ENCODE results near the gene NECTIN1. TPM values are rescaled to one million over a fixed set of nuclear protein-coding genes. Genes with fewer than 3 reads are reported as not detected.

The NECTIN1 gene
- total RNA-seq, 4 donors from 2014 or later, result 11.6 to 23.6 (median 16.6) TPM

DNA sequence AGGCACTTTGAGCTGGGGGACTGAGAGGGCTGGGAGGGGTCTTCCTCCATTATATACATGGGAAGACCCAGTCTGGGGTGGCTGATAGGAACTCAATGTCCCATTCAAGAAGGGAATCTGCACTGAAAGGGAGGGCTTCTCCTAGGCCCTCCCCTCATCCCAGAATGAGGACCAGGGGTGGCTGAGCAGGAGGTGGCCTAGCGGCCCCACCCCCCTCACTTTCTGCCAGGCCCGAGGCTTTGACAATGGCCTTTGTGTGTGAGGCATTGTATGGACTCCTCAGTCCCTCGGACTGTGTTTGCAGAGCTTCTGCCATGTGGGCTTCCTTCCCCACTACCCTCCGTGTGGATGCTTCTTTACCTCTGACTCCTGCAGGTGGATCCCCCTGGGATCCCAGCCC lies 65.7 kb downstream of the NECTIN1 start:
- peaks cover 0 to 9% (median 0%) of the 10 kb centered on the region in 4 donors for H3K4me1 ChIP-seq
- H3K4me3 ChIP-seq, result no peak overlapping the region
- H3K27me3 ChIP-seq, result no peaks in the 10 kb centered on the region
- no peaks in the 10 kb centered on the region for H3K9me3 ChIP-seq
- DNase-seq, result no peak
- TF ChIP-seq POLR2A (IDR thresholded peaks at IDR 0.05), result no peak
- H3K27ac ChIP-seq, result no peak overlapping the region
- no peaks in the 10 kb centered on the region for H3K36me3 ChIP-seq

DNA sequence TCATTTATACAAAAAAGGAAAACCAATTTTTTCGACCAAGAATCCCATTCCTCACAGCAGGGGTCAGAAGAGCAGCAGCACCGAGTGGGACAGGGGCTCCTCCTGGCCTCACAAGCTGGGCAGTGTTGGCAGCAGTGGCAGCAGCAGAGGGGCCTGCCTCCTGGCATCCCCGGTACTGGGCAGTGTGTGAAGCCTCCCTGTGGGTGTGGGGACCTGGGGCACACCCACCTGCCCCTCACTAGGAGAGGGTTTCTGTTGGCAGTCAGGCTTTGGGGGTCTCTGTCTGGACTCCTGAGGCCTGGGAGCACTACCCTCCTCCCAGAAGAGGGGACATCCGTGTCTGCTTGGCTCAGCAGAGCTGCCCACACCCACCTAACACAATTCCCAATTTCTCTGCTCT lies 67.8 kb downstream of the NECTIN1 start:
- H3K4me1 ChIP-seq, result peaks cover 0 to 1% (median 0%) of the 10 kb centered on the region in 4 donors
- H3K27me3 ChIP-seq, result no peaks in the 10 kb centered on the region
- no peak overlapping the region for H3K27ac ChIP-seq
- no peak for DNase-seq
- H3K4me3 ChIP-seq, result no peak overlapping the region
- TF ChIP-seq, protein P1, sequence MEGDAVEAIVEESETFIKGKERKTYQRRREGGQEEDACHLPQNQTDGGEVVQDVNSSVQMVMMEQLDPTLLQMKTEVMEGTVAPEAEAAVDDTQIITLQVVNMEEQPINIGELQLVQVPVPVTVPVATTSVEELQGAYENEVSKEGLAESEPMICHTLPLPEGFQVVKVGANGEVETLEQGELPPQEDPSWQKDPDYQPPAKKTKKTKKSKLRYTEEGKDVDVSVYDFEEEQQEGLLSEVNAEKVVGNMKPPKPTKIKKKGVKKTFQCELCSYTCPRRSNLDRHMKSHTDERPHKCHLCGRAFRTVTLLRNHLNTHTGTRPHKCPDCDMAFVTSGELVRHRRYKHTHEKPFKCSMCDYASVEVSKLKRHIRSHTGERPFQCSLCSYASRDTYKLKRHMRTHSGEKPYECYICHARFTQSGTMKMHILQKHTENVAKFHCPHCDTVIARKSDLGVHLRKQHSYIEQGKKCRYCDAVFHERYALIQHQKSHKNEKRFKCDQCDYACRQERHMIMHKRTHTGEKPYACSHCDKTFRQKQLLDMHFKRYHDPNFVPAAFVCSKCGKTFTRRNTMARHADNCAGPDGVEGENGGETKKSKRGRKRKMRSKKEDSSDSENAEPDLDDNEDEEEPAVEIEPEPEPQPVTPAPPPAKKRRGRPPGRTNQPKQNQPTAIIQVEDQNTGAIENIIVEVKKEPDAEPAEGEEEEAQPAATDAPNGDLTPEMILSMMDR (IDR thresholded peaks at IDR 0.05), result no peak
- no peak for TF ChIP-seq POLR2A (IDR thresholded peaks at IDR 0.05)
- H3K36me3 ChIP-seq, result no peaks in the 10 kb centered on the region
- no peaks in the 10 kb centered on the region for H3K9me3 ChIP-seq

DNA sequence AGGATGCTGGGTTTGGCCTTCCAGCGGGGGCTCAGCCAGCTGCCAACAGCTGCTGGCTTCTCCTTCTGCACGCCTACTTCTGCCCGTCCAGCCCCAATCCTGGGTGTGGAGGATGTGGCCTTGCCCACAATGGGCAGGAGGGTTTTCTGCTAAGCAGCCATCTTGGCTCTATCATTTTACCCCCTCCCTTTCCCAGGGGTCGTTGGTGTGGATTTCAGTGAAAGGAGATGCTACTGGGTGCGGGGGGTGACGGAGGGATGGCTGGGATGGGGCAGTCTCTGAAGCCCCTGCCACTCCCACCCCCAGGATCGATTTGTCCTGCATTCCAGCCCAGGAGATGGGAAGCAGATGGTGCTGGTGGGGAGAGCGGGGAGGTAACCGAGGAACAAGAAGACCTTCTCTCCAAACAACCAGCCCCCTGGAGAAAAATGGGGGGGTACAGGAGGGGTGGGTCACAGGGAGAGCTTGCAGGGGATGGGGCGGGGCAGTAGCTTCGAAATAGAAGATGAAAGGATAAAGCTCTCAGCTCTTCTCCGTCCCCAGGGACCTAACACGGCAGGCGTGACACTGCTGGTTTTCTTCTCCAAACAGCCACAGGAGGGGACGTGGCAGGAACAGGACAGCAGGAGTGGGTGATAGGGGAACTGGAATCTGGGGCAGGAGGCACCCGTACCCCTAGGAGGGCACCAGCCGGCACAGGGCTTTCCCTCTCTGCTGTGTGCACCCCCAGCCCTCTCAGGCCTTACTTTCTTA lies 68.9 kb downstream of the NECTIN1 start:
- no peaks in the 10 kb centered on the region for H3K36me3 ChIP-seq
- no peaks in the 10 kb centered on the region for H3K27me3 ChIP-seq
- H3K4me1 ChIP-seq, result no peaks in the 10 kb centered on the region
- no peak overlapping the region for H3K4me3 ChIP-seq
- no peak for TF ChIP-seq POLR2A (IDR thresholded peaks at IDR 0.05)
- TF ChIP-seq, protein P1 (IDR thresholded peaks at IDR 0.05), result no peak
- H3K9me3 ChIP-seq, result no peaks in the 10 kb centered on the region
- H3K27ac ChIP-seq, result no peak overlapping the region
- no peak for DNase-seq

DNA sequence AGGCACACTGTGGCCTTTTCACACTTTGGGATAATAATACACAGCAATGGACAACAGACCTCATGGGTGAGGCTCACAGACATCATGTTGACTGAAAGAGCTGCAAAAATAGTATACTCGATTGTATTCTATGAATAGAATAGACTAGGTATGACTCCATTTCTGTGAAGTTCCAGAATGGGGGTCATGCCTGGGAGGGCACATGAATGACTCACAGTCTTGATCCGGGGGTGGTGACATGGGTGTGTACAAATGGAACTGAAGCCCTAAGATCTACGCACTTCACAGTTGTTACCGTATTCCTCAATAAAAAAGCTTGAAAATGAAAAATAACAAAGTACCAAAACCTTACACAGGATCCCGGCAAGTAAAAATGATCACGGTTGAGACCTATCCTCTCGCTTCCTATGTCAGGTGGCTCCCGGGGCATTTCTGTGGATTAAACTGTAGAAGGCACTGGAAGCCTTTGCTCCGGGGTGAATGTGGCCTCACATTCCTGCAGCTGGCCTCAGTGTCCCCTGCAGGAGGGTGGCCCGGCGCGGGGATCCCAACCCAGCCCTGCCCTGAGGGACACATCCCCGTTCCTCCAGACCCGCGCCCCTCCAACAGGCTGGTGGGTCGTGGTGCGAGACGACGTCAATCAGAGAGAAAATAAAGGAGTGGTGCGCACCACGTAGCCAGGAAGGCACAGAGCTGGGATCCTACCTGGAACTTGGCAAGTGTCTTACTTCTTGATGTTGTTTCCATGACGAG lies 75.9 kb downstream of the NECTIN1 start:
- H3K4me3 ChIP-seq, result no peak overlapping the region
- H3K36me3 ChIP-seq, result no peaks in the 10 kb centered on the region
- DNase-seq, result no peak
- no peaks in the 10 kb centered on the region for H3K9me3 ChIP-seq
- TF ChIP-seq, protein P1 (IDR thresholded peaks at IDR 0.05), result no peak
- no peak for TF ChIP-seq POLR2A (IDR thresholded peaks at IDR 0.05)
- H3K27me3 ChIP-seq, result no peaks in the 10 kb centered on the region
- no peak overlapping the region for H3K27ac ChIP-seq
- no peaks in the 10 kb centered on the region for H3K4me1 ChIP-seq

DNA sequence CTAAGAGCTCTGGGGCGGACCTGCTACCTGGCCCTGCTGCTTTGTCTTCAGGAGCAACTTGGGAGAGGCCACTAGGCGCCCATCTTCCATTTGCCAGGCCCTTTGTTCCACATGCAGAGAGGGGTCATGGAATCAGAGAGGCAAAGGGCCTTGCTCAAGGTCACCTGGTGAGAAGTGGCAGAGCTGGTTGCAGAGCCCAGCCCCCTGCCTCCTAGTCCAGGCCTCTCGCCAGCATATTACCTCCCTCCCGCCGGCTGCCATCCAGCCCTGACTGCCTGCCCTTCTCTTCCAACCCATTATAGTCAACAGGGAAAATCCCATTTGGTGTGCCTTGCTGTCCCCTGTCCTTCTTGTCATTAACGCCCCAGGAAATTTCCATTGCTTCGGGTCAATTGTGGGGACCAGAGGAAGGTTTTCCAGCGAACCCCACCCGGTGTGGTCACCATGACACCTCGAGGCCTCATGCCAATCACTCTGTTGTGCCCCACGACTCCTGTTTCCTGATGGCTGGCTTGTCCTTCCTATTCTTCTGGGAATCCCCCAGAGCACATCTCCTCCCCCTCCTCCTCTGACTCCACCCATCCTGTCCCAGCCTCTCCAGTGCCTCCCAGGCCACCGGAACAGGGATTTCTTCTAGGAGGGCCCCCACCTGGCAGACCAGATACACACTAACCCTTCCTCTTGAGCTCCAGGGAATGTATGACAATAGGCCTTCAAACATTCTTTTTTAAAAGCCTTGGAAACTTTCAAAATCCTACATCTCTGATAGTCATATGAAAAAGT lies 77.0 kb downstream of the NECTIN1 start:
- no peak overlapping the region for H3K27ac ChIP-seq
- H3K9me3 ChIP-seq, result no peaks in the 10 kb centered on the region
- no peaks in the 10 kb centered on the region for H3K27me3 ChIP-seq
- no peaks in the 10 kb centered on the region for H3K36me3 ChIP-seq
- H3K4me1 ChIP-seq, result no peaks in the 10 kb centered on the region
- no peak overlapping the region for H3K4me3 ChIP-seq
- DNase-seq, result no peak
- TF ChIP-seq, protein P1 (IDR thresholded peaks at IDR 0.05), result no peak
- no peak for TF ChIP-seq POLR2A (IDR thresholded peaks at IDR 0.05)
